ENCODE measurements around the gene CPVL. TPM values are rescaled to one million over a fixed set of nuclear protein-coding genes. Genes with fewer than 3 reads are reported as not detected.

The CPVL gene
- total and polyA plus RNA-seq, 2 of the 8 experiments (the other 6 are each of a cell fraction or from before 2014, with no cell fraction given), result 40.0 to 55.0 TPM

DNA sequence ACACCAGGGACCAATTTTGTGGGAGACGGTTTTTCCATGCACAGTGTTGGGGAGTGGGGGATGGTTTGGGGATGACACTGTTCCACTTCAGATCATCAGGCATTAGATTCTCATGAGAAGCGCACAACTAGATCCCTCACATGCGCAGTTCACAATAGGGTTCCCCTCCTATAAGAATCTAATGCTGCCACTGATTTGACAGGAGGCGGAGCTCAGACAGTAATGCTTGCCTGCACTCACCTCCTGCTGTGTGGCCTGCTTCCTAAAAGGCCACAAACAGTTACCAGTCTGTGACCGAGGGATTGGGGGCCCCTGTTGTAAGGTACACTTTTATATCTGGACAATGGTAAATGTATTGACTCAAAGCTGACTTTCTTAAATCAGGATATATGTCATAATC is 142.6 kb downstream of the CPVL start:
- Histone ChIP-seq H2BK5ac (ENCODE audit: low read depth, low read length) (no peak overlapping the region), H3K4me1 (replicated peaks in 1 of 4; ENCODE audit: control insufficient read depth in 3 of 4, insufficient read depth in 4 of 4, low read length in 3 of 4) (peaks cover 0 to 5% (median 3%) of the 10 kb centered on the region in 4 experiments; a peak in 3 of 7 replicates), H3K23ac (ENCODE audit: insufficient read length) (no peak overlapping the region), H4K8ac (ENCODE audit: extremely low read depth, insufficient read depth, low read length) (no peak overlapping the region), H3K18ac (ENCODE audit: extremely low read depth, low read length) (no peak overlapping the region), H3K14ac (ENCODE audit: insufficient read length) (no peak overlapping the region), H2BK120ac (replicated peaks; ENCODE audit: low read depth, low read length) (no peak overlapping the region), H3K4ac (replicated peaks; ENCODE audit: insufficient read length, low read depth, low read length) (no peak overlapping the region), H3K4me3 (ENCODE audit: extremely low read depth in 1 of 4, insufficient read depth in 2 of 4, low read depth in 3 of 4, low read length in 4 of 4) (no peak overlapping the region), H4K20me1 (replicated peaks in 1 of 2; ENCODE audit: control insufficient read depth in 1 of 2, insufficient read depth in 2 of 2, low read length in 2 of 2) (no peaks in the 10 kb centered on the region), H2AFZ (ENCODE audit: low read length) (no peak overlapping the region), H3K9me3 (ENCODE audit: insufficient read depth in 2 of 2, low read depth in 1 of 2, low read length in 1 of 2) (peaks cover 4 to 6% of the 10 kb centered on the region in 2 experiments; a peak in 2 of 4 replicates), H3K27ac (ENCODE audit: low read depth, low read length) (no peak overlapping the region), H2BK20ac (ENCODE audit: low read length) (no peak overlapping the region), H4K5ac (ENCODE audit: insufficient read length, low read depth, low read length) (no peak overlapping the region), H2BK12ac (ENCODE audit: low read depth, low read length) (no peak overlapping the region), H3K9ac (replicated peaks in 1 of 4; ENCODE audit: extremely low read depth in 1 of 4, low read depth in 3 of 4, low read length in 3 of 4) (no peak overlapping the region), H3K79me1 (ENCODE audit: low read depth, low read length) (no peaks in the 10 kb centered on the region), H3K4me2 (ENCODE audit: insufficient read depth in 1 of 2, low read depth in 2 of 2, low read length in 2 of 2) (no peak overlapping the region), H3K27me3 (replicated peaks in 1 of 4; ENCODE audit: control insufficient read depth in 3 of 4, extremely low read depth in 1 of 4, insufficient read depth in 3 of 4, low read length in 3 of 4) (no peaks in the 10 kb centered on the region), H4K91ac (replicated peaks; ENCODE audit: insufficient read length, low read length) (no peak overlapping the region), H3K79me2 (ENCODE audit: control insufficient read depth in 1 of 2, insufficient read depth in 2 of 2, low read length in 2 of 2) (no peaks in the 10 kb centered on the region), H2BK15ac (ENCODE audit: low read length) (no peak overlapping the region), H3K56ac (replicated peaks; ENCODE audit: insufficient read length, low read depth, low read length) (no peak overlapping the region), H2AK5ac (ENCODE audit: low read depth, low read length) (no peak overlapping the region), H3K23me2 (ENCODE audit: low read depth, low read length) (no peaks in the 10 kb centered on the region), H3K36me3 (ENCODE audit: control insufficient read depth in 2 of 4, insufficient read depth in 4 of 4, low read length in 3 of 4) (0 out of 8 replicates have a peak, but pooled peaks cover 0 to 3% (median 0%) of the 10 kb centered on the region in 4 experiments)
- FAIRE-seq, result no peak
- ChIA-PET CTCF (ENCODE audit: partially characterized antibody) (interaction anchor here (0.8 to 1.1 kb wide), 2 partner anchors 35 to 81 kb away, joined by 3 read pairs; no protein-coding TSS in a partner anchor), POLR2A (ENCODE audit: partially characterized antibody) (no interaction called here)
- WGBS, 2 experiments (ENCODE audit: extremely low coverage in 1 of 2, insufficient coverage in 1 of 2, insufficient read length in 1 of 2, insufficient replicate concordance in 2 of 2, low coverage in 1 of 2, low lambda C conversion rate in 2 of 2, missing lambda C conversion rate in 1 of 2), result 92% methylated on average over 5 of the region's 5 CpGs; no CpG with 5 or more reads in 1 of the 2 experiments
- no peak for DNase-seq (ENCODE audit: low read depth in 1 of 2, low spot score in 2 of 2)
- no peak for TF ChIP-seq CREB1 (IDR thresholded peaks at IDR 0.05)
- TF ChIP-seq NRF1 (IDR thresholded peaks at IDR 0.05; ENCODE audit: low read depth, low read length), result no peak
- TF ChIP-seq CEBPB (IDR thresholded peaks at IDR 0.05; ENCODE audit: low read depth, low read length), result no peak
- no peak for TF ChIP-seq POLR2AphosphoS5 (IDR thresholded peaks at IDR 0.05; ENCODE audit: low read depth, low read length)
- TF ChIP-seq POLR2A (IDR thresholded peaks at IDR 0.05; ENCODE audit: control extremely low read depth in 1 of 2, low read depth in 2 of 2, low read length in 2 of 2), result no peak
- TF ChIP-seq, protein P1, sequence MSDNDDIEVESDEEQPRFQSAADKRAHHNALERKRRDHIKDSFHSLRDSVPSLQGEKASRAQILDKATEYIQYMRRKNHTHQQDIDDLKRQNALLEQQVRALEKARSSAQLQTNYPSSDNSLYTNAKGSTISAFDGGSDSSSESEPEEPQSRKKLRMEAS (IDR thresholded peaks at IDR 0.05), result no peak
- TF ChIP-seq BCL11A (IDR thresholded peaks at IDR 0.05; ENCODE audit: low read depth in 2 of 2, low read length in 2 of 2), result no peak
- TF ChIP-seq, protein P2, sequence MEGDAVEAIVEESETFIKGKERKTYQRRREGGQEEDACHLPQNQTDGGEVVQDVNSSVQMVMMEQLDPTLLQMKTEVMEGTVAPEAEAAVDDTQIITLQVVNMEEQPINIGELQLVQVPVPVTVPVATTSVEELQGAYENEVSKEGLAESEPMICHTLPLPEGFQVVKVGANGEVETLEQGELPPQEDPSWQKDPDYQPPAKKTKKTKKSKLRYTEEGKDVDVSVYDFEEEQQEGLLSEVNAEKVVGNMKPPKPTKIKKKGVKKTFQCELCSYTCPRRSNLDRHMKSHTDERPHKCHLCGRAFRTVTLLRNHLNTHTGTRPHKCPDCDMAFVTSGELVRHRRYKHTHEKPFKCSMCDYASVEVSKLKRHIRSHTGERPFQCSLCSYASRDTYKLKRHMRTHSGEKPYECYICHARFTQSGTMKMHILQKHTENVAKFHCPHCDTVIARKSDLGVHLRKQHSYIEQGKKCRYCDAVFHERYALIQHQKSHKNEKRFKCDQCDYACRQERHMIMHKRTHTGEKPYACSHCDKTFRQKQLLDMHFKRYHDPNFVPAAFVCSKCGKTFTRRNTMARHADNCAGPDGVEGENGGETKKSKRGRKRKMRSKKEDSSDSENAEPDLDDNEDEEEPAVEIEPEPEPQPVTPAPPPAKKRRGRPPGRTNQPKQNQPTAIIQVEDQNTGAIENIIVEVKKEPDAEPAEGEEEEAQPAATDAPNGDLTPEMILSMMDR (IDR thresholded peaks at IDR 0.05; ENCODE audit: control extremely low read depth in 1 of 3, insufficient read depth in 1 of 3, low read depth in 1 of 3, low read length in 3 of 3), result no peak

Measured in H1 (cell line).